ENCODE measurements around the gene SLC39A10.

Gene SLC39A10, protein sequence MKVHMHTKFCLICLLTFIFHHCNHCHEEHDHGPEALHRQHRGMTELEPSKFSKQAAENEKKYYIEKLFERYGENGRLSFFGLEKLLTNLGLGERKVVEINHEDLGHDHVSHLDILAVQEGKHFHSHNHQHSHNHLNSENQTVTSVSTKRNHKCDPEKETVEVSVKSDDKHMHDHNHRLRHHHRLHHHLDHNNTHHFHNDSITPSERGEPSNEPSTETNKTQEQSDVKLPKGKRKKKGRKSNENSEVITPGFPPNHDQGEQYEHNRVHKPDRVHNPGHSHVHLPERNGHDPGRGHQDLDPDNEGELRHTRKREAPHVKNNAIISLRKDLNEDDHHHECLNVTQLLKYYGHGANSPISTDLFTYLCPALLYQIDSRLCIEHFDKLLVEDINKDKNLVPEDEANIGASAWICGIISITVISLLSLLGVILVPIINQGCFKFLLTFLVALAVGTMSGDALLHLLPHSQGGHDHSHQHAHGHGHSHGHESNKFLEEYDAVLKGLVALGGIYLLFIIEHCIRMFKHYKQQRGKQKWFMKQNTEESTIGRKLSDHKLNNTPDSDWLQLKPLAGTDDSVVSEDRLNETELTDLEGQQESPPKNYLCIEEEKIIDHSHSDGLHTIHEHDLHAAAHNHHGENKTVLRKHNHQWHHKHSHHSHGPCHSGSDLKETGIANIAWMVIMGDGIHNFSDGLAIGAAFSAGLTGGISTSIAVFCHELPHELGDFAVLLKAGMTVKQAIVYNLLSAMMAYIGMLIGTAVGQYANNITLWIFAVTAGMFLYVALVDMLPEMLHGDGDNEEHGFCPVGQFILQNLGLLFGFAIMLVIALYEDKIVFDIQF

DNA sequence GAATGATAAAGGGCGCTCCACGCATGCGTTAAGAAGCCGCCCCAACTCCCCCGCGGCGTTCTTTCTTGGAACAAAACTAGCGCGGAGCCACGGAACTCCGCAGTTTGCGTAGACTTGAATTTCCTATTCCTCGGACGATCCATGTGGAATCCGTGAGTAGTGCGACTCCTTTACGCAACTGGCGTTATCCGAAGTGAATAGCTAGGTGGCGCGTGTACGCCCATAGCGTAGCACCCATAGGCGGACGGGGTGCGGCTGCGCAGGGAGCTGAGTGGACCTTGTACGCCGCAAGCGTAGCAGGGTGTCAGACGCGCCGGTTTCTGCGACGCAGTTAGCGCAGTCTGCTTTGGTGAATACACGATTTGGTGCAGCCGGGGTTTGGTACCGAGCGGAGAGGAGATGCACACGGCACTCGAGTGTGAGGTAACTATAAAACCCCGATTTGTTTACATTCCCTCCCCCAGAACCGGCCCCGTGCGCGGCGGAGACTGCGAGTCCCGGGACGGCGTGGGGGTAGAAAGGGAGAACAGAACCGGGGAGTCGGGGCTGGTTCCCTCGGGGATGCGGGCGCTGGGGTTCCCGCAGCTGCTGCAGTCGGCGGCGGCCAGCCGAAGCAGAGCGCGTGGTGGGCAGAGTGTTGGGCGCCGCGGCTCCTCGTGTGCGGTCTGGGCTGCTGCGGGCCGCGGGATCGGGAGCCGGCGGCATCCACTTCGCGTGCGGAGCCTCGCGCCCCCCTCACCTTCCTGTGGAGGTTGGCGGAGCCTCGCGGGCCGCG, at the start of gene SLC39A10:
SLC39A10 (plus strand) TSS at position 368 of the 775 bp plus-strand sequence. CDS start 22,817 bp downstream, outside the sequence.
- peak within 1 kb of the TSS; percentile 84 for H2AFZ ChIP-seq (ENCODE audit: low read length)
- no peaks in the 10 kb centered on the region for H3K9me3 ChIP-seq (replicated peaks; ENCODE audit: insufficient read depth, low read length)
- H3K36me3 ChIP-seq (replicated peaks; ENCODE audit: insufficient read depth, low read length) = no peaks in the 10 kb centered on the region
- peak within 1 kb of the TSS; percentile 97 for H3K9ac ChIP-seq (ENCODE audit: low read length)
- DNase-seq = peak; percentile 96
- no peaks in the 10 kb centered on the region for H4K20me1 ChIP-seq (ENCODE audit: insufficient read depth, low read length)
- peak within 1 kb of the TSS; percentile 80 for H3K4me2 ChIP-seq (ENCODE audit: low read depth, low read length)
- H3K27me3 ChIP-seq (replicated peaks; ENCODE audit: insufficient read depth, low read length) = no peaks in the 10 kb centered on the region
- peaks cover 23% of the 10 kb centered on the region for H3K79me2 ChIP-seq (ENCODE audit: low read length)
- peak within 1 kb of the TSS; percentile 86 for H3K4me3 ChIP-seq (ENCODE audit: low read length)
- peaks cover 18% of the 10 kb centered on the region; the same call in 1 of the 2 replicates for H3K4me1 ChIP-seq (ENCODE audit: low read length)
- 0 out of 2 replicates have a peak, but pooled peaks cover 6% of the 10 kb centered on the region for H3F3A ChIP-seq (ENCODE audit: insufficient read depth, low read length)
- peak within 1 kb of the TSS; percentile 71; the same call in 1 of the 2 replicates for H3K27ac ChIP-seq (ENCODE audit: low read length)
- H3K9me2 ChIP-seq (replicated peaks; ENCODE audit: insufficient read depth, low read length) = no peaks in the 10 kb centered on the region
- no peak for TF ChIP-seq EZH2 (optimal IDR thresholded peaks at IDR 0.05; ENCODE audit: low read depth, low read length)
- TF ChIP-seq, protein P1, sequence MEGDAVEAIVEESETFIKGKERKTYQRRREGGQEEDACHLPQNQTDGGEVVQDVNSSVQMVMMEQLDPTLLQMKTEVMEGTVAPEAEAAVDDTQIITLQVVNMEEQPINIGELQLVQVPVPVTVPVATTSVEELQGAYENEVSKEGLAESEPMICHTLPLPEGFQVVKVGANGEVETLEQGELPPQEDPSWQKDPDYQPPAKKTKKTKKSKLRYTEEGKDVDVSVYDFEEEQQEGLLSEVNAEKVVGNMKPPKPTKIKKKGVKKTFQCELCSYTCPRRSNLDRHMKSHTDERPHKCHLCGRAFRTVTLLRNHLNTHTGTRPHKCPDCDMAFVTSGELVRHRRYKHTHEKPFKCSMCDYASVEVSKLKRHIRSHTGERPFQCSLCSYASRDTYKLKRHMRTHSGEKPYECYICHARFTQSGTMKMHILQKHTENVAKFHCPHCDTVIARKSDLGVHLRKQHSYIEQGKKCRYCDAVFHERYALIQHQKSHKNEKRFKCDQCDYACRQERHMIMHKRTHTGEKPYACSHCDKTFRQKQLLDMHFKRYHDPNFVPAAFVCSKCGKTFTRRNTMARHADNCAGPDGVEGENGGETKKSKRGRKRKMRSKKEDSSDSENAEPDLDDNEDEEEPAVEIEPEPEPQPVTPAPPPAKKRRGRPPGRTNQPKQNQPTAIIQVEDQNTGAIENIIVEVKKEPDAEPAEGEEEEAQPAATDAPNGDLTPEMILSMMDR (IDR thresholded peaks at IDR 0.05; ENCODE audit: low read length) = 0 out of 2 replicates have a peak, but pooled peaks have one; percentile 10

DNA sequence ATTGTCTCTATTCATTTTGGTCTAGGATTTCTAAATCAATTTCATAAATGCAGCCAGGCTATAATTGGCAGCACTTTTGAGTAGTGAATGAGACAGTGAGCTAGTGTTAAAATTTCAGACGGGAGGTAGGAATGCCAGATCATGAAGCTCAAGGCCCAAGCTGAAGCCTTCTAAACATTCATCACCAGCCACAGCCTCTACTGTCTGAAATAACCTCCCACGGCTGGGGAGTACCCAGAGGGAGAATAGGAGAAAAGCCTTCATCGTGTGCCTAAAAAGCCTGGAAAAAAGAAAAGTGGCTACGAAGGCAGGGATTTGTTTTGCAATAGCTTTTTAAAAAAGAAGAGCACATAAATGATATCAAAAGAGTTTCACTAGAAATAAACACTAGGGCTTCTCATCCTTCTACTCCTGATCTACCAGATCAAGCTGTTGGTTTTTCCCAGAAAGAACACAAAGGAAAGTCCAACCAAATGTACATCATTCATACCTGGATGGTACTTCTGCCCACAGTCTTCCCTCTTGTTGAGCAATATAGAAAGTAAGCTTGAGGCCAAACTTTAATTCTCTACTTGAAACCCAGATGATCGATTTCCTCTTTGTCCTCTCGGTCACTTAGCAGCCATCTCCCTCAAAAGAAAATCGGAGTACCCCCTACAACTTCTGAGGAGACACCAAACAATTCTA, 48.1 kb upstream of the SLC39A10 start:
- no peaks in the 10 kb centered on the region for H3K9me3 ChIP-seq (replicated peaks; ENCODE audit: insufficient read depth, low read length)
- H3K4me3 ChIP-seq (ENCODE audit: low read length) = no peak overlapping the region
- no peak for DNase-seq
- H3K9me2 ChIP-seq (replicated peaks; ENCODE audit: insufficient read depth, low read length) = 0 out of 2 replicates have a peak, but pooled peaks cover 3% of the 10 kb centered on the region
- H3F3A ChIP-seq (ENCODE audit: insufficient read depth, low read length) = no peaks in the 10 kb centered on the region
- H3K9ac ChIP-seq (ENCODE audit: low read length) = no peak overlapping the region
- no peak overlapping the region for H3K4me2 ChIP-seq (ENCODE audit: low read depth, low read length)
- H3K27me3 ChIP-seq (replicated peaks; ENCODE audit: insufficient read depth, low read length) = no peaks in the 10 kb centered on the region
- H4K20me1 ChIP-seq (ENCODE audit: insufficient read depth, low read length) = no peaks in the 10 kb centered on the region
- 0 out of 2 replicates have a peak overlapping the region, but pooled peaks have one; percentile 23 for H2AFZ ChIP-seq (ENCODE audit: low read length)
- TF ChIP-seq, protein P1 (IDR thresholded peaks at IDR 0.05; ENCODE audit: low read length) = no peak
- no peak for TF ChIP-seq EZH2 (optimal IDR thresholded peaks at IDR 0.05; ENCODE audit: low read depth, low read length)
- TF ChIP-seq EZH2phosphoT487 (IDR thresholded peaks at IDR 0.05; ENCODE audit: low read length) = no peak
- no peak overlapping the region for H3K27ac ChIP-seq (ENCODE audit: low read length)
- H3K36me3 ChIP-seq (replicated peaks; ENCODE audit: insufficient read depth, low read length) = no peaks in the 10 kb centered on the region
- H3K79me2 ChIP-seq (ENCODE audit: low read length) = no peaks in the 10 kb centered on the region
- no peaks in the 10 kb centered on the region for H3K4me1 ChIP-seq (ENCODE audit: low read length)

- Histone ChIP-seq H3K4me2 (ENCODE audit: low read depth, low read length) (no peak overlapping the region), H3K4me1 (ENCODE audit: low read length) (no peaks in the 10 kb centered on the region)
- TF ChIP-seq EZH2 (optimal IDR thresholded peaks at IDR 0.05; ENCODE audit: low read depth, low read length) (no peak), EZH2phosphoT487 (IDR thresholded peaks at IDR 0.05; ENCODE audit: low read length) (no peak)
- TF ChIP-seq, protein P1 (IDR thresholded peaks at IDR 0.05; ENCODE audit: low read length) = no peak
Measured at GRCh38 chr2:195610717-195611116, 46.3 kb upstream of the SLC39A10 start.

More at GRCh38 chr2:195610717-195611116, 46.3 kb upstream of the SLC39A10 start:
- H3K79me2 ChIP-seq (ENCODE audit: low read length) = no peaks in the 10 kb centered on the region
- no peaks in the 10 kb centered on the region for H3K27me3 ChIP-seq (replicated peaks; ENCODE audit: insufficient read depth, low read length)
- H3K9me2 ChIP-seq (replicated peaks; ENCODE audit: insufficient read depth, low read length) = 0 out of 2 replicates have a peak, but pooled peaks cover 3% of the 10 kb centered on the region
- no peak overlapping the region for H3K9ac ChIP-seq (ENCODE audit: low read length)
- no peak for DNase-seq
- no peaks in the 10 kb centered on the region for H3K36me3 ChIP-seq (replicated peaks; ENCODE audit: insufficient read depth, low read length)
- no peak overlapping the region for H3K4me3 ChIP-seq (ENCODE audit: low read length)
- H4K20me1 ChIP-seq (ENCODE audit: insufficient read depth, low read length) = no peaks in the 10 kb centered on the region
- no peaks in the 10 kb centered on the region for H3K9me3 ChIP-seq (replicated peaks; ENCODE audit: insufficient read depth, low read length)
- H2AFZ ChIP-seq (ENCODE audit: low read length) = no peak overlapping the region
- H3F3A ChIP-seq (ENCODE audit: insufficient read depth, low read length) = no peaks in the 10 kb centered on the region
- H3K27ac ChIP-seq (ENCODE audit: low read length) = no peak overlapping the region

All from MM.1S (cell line).